ENCODE measurements around the gene BCAP31. TPM values are rescaled to one million over a fixed set of nuclear protein-coding genes. Genes with fewer than 3 reads are reported as not detected.

Gene BCAP31
- total RNA-seq, 2 experiments from 2014 or later = 43.0 to 72.0 TPM

DNA sequence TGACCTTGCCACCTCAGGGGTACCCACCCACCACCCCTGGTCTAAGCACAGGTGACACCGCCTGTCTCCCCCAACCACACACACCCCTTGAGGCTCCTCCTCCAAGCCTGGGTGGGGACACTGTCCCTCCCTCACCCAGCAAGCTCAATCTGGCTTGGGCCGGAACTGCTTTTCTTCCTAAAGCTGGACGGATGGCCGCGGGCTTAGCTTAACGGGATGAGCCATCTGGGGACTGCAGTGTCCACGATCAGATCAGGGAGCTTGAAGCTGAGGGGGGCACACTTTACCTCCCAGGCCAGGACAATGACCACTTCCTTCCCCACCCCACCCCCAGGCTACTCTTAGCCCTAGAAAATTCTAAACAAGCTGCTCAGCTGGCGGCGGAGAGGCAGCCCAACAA is 37.5 kb downstream of the BCAP31 start:
- H3K4me1 ChIP-seq (ENCODE audit: insufficient read depth, low read length, poor library complexity, severe bottlenecking) = no peaks in the 10 kb centered on the region
- H3K9me3 ChIP-seq (ENCODE audit: low read length) = no peaks in the 10 kb centered on the region
- no peak for DNase-seq (ENCODE audit: low spot score)
- H3K4me3 ChIP-seq (ENCODE audit: low read depth, low read length, poor library complexity, severe bottlenecking) = no peak overlapping the region
- ChIA-PET CTCF (ENCODE audit: unreplicated experiment) (no interaction called here), POLR2A (no interaction called here)
- TF ChIP-seq EZH2phosphoT487 (IDR thresholded peaks at IDR 0.05; ENCODE audit: borderline replicate concordance, low read depth, low read length) = no peak
- TF ChIP-seq, protein P1, sequence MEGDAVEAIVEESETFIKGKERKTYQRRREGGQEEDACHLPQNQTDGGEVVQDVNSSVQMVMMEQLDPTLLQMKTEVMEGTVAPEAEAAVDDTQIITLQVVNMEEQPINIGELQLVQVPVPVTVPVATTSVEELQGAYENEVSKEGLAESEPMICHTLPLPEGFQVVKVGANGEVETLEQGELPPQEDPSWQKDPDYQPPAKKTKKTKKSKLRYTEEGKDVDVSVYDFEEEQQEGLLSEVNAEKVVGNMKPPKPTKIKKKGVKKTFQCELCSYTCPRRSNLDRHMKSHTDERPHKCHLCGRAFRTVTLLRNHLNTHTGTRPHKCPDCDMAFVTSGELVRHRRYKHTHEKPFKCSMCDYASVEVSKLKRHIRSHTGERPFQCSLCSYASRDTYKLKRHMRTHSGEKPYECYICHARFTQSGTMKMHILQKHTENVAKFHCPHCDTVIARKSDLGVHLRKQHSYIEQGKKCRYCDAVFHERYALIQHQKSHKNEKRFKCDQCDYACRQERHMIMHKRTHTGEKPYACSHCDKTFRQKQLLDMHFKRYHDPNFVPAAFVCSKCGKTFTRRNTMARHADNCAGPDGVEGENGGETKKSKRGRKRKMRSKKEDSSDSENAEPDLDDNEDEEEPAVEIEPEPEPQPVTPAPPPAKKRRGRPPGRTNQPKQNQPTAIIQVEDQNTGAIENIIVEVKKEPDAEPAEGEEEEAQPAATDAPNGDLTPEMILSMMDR (conservative IDR thresholded peaks at IDR 0.05; ENCODE audit: low read length) = no peak
- no peaks in the 10 kb centered on the region for H3K9me2 ChIP-seq (ENCODE audit: insufficient read depth, low read length)
- BruUV-seq (replicated peaks) = no TSS peak
- H3K4me2 ChIP-seq (ENCODE audit: low read length) = no peak overlapping the region
- no peak overlapping the region for H3K27ac ChIP-seq (ENCODE audit: low read depth, low read length, poor library complexity, severe bottlenecking)
- no peaks in the 10 kb centered on the region for H4K20me1 ChIP-seq (ENCODE audit: insufficient read depth, low read length)
- intact Hi-C loops (cut with micrococcal nuclease; ENCODE audit: unreplicated experiment) = loop anchor here (10.0 kb wide), 1 partner anchor 78 kb away; the partner anchor contains the start of gene PLXNB3
- no peak overlapping the region for H2AFZ ChIP-seq (ENCODE audit: low read length)
- no peaks in the 10 kb centered on the region for H3K79me2 ChIP-seq (ENCODE audit: insufficient read depth, low read depth, low read length)
- H3K36me3 ChIP-seq (ENCODE audit: insufficient read depth, low read length) = no peaks in the 10 kb centered on the region

DNA sequence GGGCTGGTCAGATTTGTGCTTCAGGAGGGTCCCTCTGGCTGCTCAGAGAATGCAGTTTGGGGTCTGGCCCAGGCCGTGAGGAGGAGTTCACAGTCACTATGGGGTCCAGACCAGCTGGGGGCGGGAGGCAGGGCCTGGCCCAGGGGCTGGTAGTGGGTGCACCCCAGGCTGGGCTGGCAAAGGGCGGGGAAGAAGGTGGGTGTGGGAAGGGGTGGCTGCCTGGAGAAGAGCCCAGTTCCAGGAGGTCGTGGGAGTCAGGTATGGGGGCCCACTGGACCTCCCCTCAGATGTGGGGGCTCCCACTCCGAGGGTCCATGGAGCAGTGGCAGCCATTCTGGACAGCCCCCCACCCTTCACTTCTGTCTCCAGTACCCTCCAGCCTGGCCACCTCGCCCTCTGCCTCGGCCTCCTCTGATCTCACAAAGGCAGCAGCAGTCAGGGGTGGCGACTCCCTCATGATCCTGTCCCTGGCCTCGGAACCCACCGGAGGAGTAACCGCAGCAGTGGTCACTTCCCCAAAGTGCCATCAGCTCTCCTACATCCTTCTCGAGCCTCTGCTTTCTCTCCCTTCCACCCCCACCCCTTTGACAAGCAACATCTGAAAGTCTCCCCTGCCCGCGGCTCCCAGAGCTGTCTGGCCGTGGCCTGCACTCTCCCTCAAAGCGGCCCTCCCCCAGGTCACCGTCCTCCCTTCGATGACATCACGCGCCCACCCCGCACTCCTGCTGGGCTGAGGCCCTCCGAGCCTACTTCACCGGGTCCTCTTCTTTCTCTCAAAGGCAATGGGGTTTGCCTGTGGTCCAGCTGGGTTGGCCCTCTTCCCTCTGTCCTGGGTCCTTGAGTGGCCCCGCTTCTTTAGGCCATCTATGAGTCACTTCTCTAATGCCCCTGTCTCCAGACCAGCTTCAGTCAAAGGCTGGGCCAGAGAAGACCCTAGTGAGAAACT is 38.2 kb downstream of the BCAP31 start:
- Histone ChIP-seq H3K4me2 (ENCODE audit: low read length) (no peak overlapping the region), H4K20me1 (ENCODE audit: insufficient read depth, low read length) (no peaks in the 10 kb centered on the region), H3K9me2 (ENCODE audit: insufficient read depth, low read length) (no peaks in the 10 kb centered on the region), H3K79me2 (ENCODE audit: insufficient read depth, low read depth, low read length) (no peaks in the 10 kb centered on the region), H2AFZ (ENCODE audit: low read length) (no peak overlapping the region), H3K36me3 (ENCODE audit: insufficient read depth, low read length) (no peaks in the 10 kb centered on the region), H3K4me1 (ENCODE audit: insufficient read depth, low read length, poor library complexity, severe bottlenecking) (no peaks in the 10 kb centered on the region), H3K27ac (ENCODE audit: low read depth, low read length, poor library complexity, severe bottlenecking) (no peak overlapping the region), H3K4me3 (ENCODE audit: low read depth, low read length, poor library complexity, severe bottlenecking) (no peak overlapping the region), H3K9me3 (ENCODE audit: low read length) (no peaks in the 10 kb centered on the region)
- POLR2A ChIA-PET = no interaction called here
- CTCF ChIA-PET (ENCODE audit: unreplicated experiment) = interaction anchor here (0.6 kb wide), 1 partner anchor 97 kb away, joined by 3 read pairs; no protein-coding TSS in a partner anchor
- no peak for DNase-seq (ENCODE audit: low spot score)
- BruUV-seq (replicated peaks) = no TSS peak
- intact Hi-C loops (cut with micrococcal nuclease; ENCODE audit: unreplicated experiment) = loop anchor here (10.0 kb wide), 1 partner anchor 79 kb away; the partner anchor contains the start of gene PLXNB3
- TF ChIP-seq EZH2phosphoT487 (IDR thresholded peaks at IDR 0.05; ENCODE audit: borderline replicate concordance, low read depth, low read length) = no peak
- TF ChIP-seq, protein P1 (conservative IDR thresholded peaks at IDR 0.05; ENCODE audit: low read length) = no peak

DNA sequence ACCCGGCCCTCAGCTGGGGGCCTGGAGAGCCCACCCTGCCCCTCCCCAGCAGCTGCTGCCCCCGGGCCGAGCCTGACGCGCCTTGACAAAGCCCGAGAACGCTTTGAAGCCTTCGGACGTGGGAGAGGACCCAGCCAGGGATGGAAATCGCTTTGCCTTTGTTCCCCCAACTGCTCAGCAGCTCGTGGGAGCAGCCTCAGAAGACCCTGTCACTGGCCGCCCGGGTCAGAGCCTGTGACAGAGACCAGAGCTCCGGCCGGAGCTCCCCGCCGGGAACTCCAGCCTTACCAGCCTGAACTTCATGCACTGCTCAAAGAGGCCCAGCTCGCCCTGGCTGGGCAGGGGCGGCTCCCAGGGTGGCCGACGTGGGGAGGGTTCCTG is 39.0 kb downstream of the BCAP31 start:
- Histone ChIP-seq H3K27ac (ENCODE audit: low read depth, low read length, poor library complexity, severe bottlenecking) (no peak overlapping the region), H2AFZ (ENCODE audit: low read length) (no peak overlapping the region), H3K4me1 (ENCODE audit: insufficient read depth, low read length, poor library complexity, severe bottlenecking) (no peaks in the 10 kb centered on the region), H3K4me2 (ENCODE audit: low read length) (no peak overlapping the region), H3K79me2 (ENCODE audit: insufficient read depth, low read depth, low read length) (no peaks in the 10 kb centered on the region), H4K20me1 (ENCODE audit: insufficient read depth, low read length) (no peaks in the 10 kb centered on the region), H3K36me3 (ENCODE audit: insufficient read depth, low read length) (no peaks in the 10 kb centered on the region), H3K4me3 (ENCODE audit: low read depth, low read length, poor library complexity, severe bottlenecking) (no peak overlapping the region), H3K9me3 (ENCODE audit: low read length) (no peaks in the 10 kb centered on the region), H3K9me2 (ENCODE audit: insufficient read depth, low read length) (no peaks in the 10 kb centered on the region)
- ChIA-PET POLR2A (no interaction called here), CTCF (ENCODE audit: unreplicated experiment) (no interaction called here)
- BruUV-seq (replicated peaks) = no TSS peak
- TF ChIP-seq EZH2phosphoT487 (IDR thresholded peaks at IDR 0.05; ENCODE audit: borderline replicate concordance, low read depth, low read length) = no peak
- TF ChIP-seq, protein P1 (conservative IDR thresholded peaks at IDR 0.05; ENCODE audit: low read length) = no peak
- intact Hi-C loops (cut with micrococcal nuclease; ENCODE audit: unreplicated experiment) = loop anchor here (10.0 kb wide), 1 partner anchor 80 kb away; the partner anchor contains the start of gene PLXNB3
- DNase-seq (ENCODE audit: low spot score) = no peak

Measured in OCI-LY7 (cell line).